Measurements from ENCODE around the gene MBP. TPM values are rescaled to one million over a fixed set of nuclear protein-coding genes. Genes with fewer than 3 reads are reported as not detected.

The MBP gene
- total RNA-seq, 1 experiment from 2014 or later: 88.8 TPM

DNA sequence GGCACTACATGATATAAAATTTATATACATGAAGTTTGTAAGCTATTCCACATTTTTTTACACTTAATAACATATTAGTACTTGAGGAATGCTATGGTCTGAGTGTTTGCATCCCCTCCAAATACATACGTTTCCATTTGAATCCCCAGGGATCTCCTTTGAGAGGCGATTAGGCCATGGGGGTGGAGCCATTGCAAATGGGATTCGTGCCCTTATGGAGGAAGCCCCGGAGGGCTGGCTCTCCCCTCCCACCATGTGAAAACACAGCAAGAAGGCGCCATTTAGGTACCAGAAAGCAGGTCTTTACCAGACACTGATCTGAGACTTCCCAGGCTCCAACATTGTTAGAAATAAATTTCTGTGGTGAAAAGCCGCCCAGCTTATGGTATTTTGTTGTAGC lies 20.8 kb upstream of the MBP start:
- H3K4me1 ChIP-seq (ENCODE audit: control insufficient read depth, insufficient read depth, low read length): no peaks in the 10 kb centered on the region
- intact Hi-C loops (cut with micrococcal nuclease; ENCODE audit: unreplicated experiment) (no loop called here), in situ Hi-C loops (cut with HindIII; ENCODE audit: low pct_unique_long_range_greater_than_20kb, low sequenced_read_pairs) (no loop called here)
- ChIA-PET CTCF (no interaction called here), POLR2A (no interaction called here)
- ATAC-seq: no peak
- no peak for TF ChIP-seq SIN3A (IDR thresholded peaks at IDR 0.05; ENCODE audit: borderline replicate concordance, insufficient read depth, low read depth, low read length)
- no peak for TF ChIP-seq POLR2AphosphoS5 (IDR thresholded peaks at IDR 0.05; ENCODE audit: low read depth, low read length)
- TF ChIP-seq, protein P1, sequence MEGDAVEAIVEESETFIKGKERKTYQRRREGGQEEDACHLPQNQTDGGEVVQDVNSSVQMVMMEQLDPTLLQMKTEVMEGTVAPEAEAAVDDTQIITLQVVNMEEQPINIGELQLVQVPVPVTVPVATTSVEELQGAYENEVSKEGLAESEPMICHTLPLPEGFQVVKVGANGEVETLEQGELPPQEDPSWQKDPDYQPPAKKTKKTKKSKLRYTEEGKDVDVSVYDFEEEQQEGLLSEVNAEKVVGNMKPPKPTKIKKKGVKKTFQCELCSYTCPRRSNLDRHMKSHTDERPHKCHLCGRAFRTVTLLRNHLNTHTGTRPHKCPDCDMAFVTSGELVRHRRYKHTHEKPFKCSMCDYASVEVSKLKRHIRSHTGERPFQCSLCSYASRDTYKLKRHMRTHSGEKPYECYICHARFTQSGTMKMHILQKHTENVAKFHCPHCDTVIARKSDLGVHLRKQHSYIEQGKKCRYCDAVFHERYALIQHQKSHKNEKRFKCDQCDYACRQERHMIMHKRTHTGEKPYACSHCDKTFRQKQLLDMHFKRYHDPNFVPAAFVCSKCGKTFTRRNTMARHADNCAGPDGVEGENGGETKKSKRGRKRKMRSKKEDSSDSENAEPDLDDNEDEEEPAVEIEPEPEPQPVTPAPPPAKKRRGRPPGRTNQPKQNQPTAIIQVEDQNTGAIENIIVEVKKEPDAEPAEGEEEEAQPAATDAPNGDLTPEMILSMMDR (IDR thresholded peaks at IDR 0.05): no peak
- H3K27me3 ChIP-seq (ENCODE audit: control insufficient read depth, insufficient read depth, low read length): no peaks in the 10 kb centered on the region
- no peaks in the 10 kb centered on the region for H3K9me3 ChIP-seq (ENCODE audit: control insufficient read depth, insufficient read depth, low read depth, low read length)
- no peak overlapping the region for H3K27ac ChIP-seq (ENCODE audit: low read length)
- BruUV-seq (replicated peaks): no TSS peak
- no peak for DNase-seq (ENCODE audit: low read depth, low spot score)
- no peak overlapping the region for H3K4me3 ChIP-seq (ENCODE audit: low read depth in 2 of 2, low read length in 2 of 2)
- H3K36me3 ChIP-seq (ENCODE audit: control insufficient read depth, insufficient read depth, low read length): no peaks in the 10 kb centered on the region

DNA sequence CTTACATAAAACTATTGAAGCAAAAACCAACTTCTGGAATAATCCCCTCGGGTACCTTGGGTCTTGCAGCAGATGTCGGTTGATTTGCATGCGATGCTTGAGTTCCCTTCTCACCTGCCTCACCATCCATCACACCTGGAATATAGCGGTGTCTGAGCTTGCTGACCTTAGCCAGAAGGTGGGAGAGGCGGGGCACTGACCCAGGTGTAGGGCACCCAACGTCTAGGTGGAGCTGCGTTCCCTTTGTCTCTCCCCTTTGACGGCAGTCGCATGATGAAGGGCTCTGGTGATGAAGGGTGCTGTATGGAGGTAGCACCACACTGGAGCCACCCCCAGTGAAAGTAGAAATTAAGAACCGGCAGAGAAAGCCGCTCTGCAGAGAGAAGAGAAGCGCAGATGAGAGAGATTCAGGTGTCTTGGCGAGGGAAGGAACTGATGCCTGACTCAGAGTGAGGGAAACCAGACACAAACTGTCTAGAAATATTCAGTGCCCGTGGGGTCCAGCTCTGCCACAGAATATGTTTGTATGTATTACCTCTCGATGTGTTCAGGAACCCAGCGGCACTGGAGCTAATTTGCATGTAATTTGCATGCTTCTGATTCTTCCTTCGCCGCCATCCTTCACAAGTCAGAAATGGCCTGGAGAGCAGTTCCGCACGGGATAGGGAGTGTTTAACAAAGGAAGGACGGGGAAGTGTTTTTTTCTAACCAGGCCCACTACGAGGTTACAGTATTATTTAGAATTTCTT lies 19.4 kb upstream of the MBP start:
- H3K4me3 ChIP-seq (ENCODE audit: low read depth in 2 of 2, low read length in 2 of 2): no peak overlapping the region
- TF ChIP-seq TCF7L2 (IDR thresholded peaks at IDR 0.05; ENCODE audit: low read depth, low read length) (no peak), POLR2AphosphoS5 (IDR thresholded peaks at IDR 0.05; ENCODE audit: low read depth, low read length) (no peak), SIN3A (IDR thresholded peaks at IDR 0.05; ENCODE audit: borderline replicate concordance, insufficient read depth, low read depth, low read length) (no peak)
- TF ChIP-seq, protein P1 (IDR thresholded peaks at IDR 0.05): no peak
- TF ChIP-seq, protein P2, sequence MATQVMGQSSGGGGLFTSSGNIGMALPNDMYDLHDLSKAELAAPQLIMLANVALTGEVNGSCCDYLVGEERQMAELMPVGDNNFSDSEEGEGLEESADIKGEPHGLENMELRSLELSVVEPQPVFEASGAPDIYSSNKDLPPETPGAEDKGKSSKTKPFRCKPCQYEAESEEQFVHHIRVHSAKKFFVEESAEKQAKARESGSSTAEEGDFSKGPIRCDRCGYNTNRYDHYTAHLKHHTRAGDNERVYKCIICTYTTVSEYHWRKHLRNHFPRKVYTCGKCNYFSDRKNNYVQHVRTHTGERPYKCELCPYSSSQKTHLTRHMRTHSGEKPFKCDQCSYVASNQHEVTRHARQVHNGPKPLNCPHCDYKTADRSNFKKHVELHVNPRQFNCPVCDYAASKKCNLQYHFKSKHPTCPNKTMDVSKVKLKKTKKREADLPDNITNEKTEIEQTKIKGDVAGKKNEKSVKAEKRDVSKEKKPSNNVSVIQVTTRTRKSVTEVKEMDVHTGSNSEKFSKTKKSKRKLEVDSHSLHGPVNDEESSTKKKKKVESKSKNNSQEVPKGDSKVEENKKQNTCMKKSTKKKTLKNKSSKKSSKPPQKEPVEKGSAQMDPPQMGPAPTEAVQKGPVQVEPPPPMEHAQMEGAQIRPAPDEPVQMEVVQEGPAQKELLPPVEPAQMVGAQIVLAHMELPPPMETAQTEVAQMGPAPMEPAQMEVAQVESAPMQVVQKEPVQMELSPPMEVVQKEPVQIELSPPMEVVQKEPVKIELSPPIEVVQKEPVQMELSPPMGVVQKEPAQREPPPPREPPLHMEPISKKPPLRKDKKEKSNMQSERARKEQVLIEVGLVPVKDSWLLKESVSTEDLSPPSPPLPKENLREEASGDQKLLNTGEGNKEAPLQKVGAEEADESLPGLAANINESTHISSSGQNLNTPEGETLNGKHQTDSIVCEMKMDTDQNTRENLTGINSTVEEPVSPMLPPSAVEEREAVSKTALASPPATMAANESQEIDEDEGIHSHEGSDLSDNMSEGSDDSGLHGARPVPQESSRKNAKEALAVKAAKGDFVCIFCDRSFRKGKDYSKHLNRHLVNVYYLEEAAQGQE (IDR thresholded peaks at IDR 0.05; ENCODE audit: insufficient read depth in 1 of 2, low read depth in 2 of 2, low read length in 1 of 2): no peak
- intact Hi-C loops (cut with micrococcal nuclease; ENCODE audit: unreplicated experiment) (no loop called here), in situ Hi-C loops (cut with HindIII; ENCODE audit: low pct_unique_long_range_greater_than_20kb, low sequenced_read_pairs) (no loop called here)
- ChIA-PET POLR2A (no interaction called here), CTCF (no interaction called here)
- no peak for ATAC-seq
- no peaks in the 10 kb centered on the region for H3K27me3 ChIP-seq (ENCODE audit: control insufficient read depth, insufficient read depth, low read length)
- no peaks in the 10 kb centered on the region for H3K9me3 ChIP-seq (ENCODE audit: control insufficient read depth, insufficient read depth, low read depth, low read length)
- no peak overlapping the region for H3K27ac ChIP-seq (ENCODE audit: low read length)
- no peak for DNase-seq (ENCODE audit: low read depth, low spot score)
- H3K36me3 ChIP-seq (ENCODE audit: control insufficient read depth, insufficient read depth, low read length): no peaks in the 10 kb centered on the region
- no peaks in the 10 kb centered on the region for H3K4me1 ChIP-seq (ENCODE audit: control insufficient read depth, insufficient read depth, low read length)
- BruUV-seq (replicated peaks): no TSS peak
